ENCODE data around the gene ZBTB4.

ZBTB4 gene

DNA sequence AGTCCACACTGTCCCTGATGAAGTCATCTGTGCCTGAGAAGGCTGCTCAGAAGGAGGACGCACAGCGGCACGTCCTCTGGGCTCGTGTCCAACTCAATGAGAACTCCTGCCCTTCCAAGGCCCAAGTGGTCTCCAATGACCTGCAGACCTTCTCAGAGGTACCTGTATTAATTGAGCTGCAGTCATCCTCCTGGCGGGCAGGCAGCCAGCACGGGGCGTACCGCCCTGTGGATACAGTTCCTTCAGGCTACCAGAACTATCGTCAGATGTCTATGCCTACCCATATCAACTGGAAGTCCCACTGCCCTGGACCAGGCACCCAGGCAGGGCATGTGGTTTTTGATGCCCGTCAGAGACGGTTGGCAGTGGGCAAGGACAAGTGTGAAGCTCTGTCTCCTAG lies 47.1 kb downstream of the ZBTB4 start:
- no peak overlapping the region for H2AFZ ChIP-seq (ENCODE audit: low read depth, low read length)
- H3K4me3 ChIP-seq (ENCODE audit: low read depth in 1 of 2, low read length in 2 of 2), result no peak overlapping the region
- peaks cover 17% of the 10 kb centered on the region for H3K4me1 ChIP-seq (ENCODE audit: insufficient read depth, low read length)
- H3K9me3 ChIP-seq (ENCODE audit: insufficient read depth, low read length, severe bottlenecking), result no peaks in the 10 kb centered on the region
- TF ChIP-seq EZH2 (IDR thresholded peaks at IDR 0.05; ENCODE audit: borderline replicate concordance, low read depth, low read length, severe bottlenecking), result no peak
- TF ChIP-seq, protein P1, sequence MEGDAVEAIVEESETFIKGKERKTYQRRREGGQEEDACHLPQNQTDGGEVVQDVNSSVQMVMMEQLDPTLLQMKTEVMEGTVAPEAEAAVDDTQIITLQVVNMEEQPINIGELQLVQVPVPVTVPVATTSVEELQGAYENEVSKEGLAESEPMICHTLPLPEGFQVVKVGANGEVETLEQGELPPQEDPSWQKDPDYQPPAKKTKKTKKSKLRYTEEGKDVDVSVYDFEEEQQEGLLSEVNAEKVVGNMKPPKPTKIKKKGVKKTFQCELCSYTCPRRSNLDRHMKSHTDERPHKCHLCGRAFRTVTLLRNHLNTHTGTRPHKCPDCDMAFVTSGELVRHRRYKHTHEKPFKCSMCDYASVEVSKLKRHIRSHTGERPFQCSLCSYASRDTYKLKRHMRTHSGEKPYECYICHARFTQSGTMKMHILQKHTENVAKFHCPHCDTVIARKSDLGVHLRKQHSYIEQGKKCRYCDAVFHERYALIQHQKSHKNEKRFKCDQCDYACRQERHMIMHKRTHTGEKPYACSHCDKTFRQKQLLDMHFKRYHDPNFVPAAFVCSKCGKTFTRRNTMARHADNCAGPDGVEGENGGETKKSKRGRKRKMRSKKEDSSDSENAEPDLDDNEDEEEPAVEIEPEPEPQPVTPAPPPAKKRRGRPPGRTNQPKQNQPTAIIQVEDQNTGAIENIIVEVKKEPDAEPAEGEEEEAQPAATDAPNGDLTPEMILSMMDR (IDR thresholded peaks at IDR 0.05; ENCODE audit: borderline replicate concordance, extremely low read depth, low read length, poor library complexity, severe bottlenecking), result no peak
- ATAC-seq (ENCODE audit: insufficient read depth, low read depth) (no peak), DNase-seq (no peak)
- H3K79me2 ChIP-seq (ENCODE audit: insufficient read depth, low read length), result peaks cover 15% of the 10 kb centered on the region
- H3K27me3 ChIP-seq (ENCODE audit: insufficient read depth, low read length, poor library complexity), result no peaks in the 10 kb centered on the region
- H4K20me1 ChIP-seq (ENCODE audit: insufficient read depth, low read length), result no peaks in the 10 kb centered on the region
- H3K36me3 ChIP-seq (ENCODE audit: insufficient read depth, low read length), result peaks cover 4% of the 10 kb centered on the region; the same call in 1 of the 2 replicates
- H3K9ac ChIP-seq (ENCODE audit: low read depth, low read length), result no peak overlapping the region
- H3K4me2 ChIP-seq (ENCODE audit: insufficient read depth, low read length), result no peak overlapping the region
- no peak overlapping the region for H3K27ac ChIP-seq (ENCODE audit: low read length)

DNA sequence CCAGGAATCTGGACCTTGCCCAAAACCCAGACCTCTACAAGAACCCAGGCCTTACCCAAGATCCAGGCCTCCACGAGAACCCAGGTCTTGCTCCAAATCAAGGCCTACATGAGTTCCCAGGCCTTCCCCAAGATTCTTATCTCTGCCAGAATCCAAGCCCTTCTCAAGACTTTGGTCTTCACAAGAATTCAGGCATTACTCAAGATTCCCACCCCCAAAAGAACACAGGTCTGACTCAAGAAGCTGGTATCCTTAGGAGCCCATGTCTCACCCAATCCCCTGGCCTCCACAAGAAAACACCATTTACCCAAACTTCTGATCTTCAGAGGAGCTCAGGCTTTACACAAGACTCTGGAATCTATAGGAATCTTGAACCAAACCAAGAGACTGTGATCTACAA lies 48.2 kb downstream of the ZBTB4 start:
- Histone ChIP-seq H3K27me3 (ENCODE audit: insufficient read depth, low read length, poor library complexity) (no peaks in the 10 kb centered on the region), H3K36me3 (ENCODE audit: insufficient read depth, low read length) (peaks cover 1% of the 10 kb centered on the region; the same call in 1 of the 2 replicates), H3K4me2 (ENCODE audit: insufficient read depth, low read length) (no peak overlapping the region), H3K79me2 (ENCODE audit: insufficient read depth, low read length) (peaks cover 9% of the 10 kb centered on the region), H4K20me1 (ENCODE audit: insufficient read depth, low read length) (no peaks in the 10 kb centered on the region; the same call in 1 of the 2 replicates), H2AFZ (ENCODE audit: low read depth, low read length) (no peak overlapping the region), H3K9me3 (ENCODE audit: insufficient read depth, low read length, severe bottlenecking) (no peaks in the 10 kb centered on the region), H3K9ac (ENCODE audit: low read depth, low read length) (no peak overlapping the region), H3K27ac (ENCODE audit: low read length) (no peak overlapping the region), H3K4me3 (ENCODE audit: low read depth in 1 of 2, low read length in 2 of 2) (no peak overlapping the region), H3K4me1 (ENCODE audit: insufficient read depth, low read length) (peaks cover 10% of the 10 kb centered on the region)
- TF ChIP-seq, protein P1 (IDR thresholded peaks at IDR 0.05; ENCODE audit: borderline replicate concordance, extremely low read depth, low read length, poor library complexity, severe bottlenecking), result no peak
- TF ChIP-seq EZH2 (IDR thresholded peaks at IDR 0.05; ENCODE audit: borderline replicate concordance, low read depth, low read length, severe bottlenecking), result no peak
- DNase-seq, result no peak
- ATAC-seq (ENCODE audit: insufficient read depth, low read depth), result no peak

DNA sequence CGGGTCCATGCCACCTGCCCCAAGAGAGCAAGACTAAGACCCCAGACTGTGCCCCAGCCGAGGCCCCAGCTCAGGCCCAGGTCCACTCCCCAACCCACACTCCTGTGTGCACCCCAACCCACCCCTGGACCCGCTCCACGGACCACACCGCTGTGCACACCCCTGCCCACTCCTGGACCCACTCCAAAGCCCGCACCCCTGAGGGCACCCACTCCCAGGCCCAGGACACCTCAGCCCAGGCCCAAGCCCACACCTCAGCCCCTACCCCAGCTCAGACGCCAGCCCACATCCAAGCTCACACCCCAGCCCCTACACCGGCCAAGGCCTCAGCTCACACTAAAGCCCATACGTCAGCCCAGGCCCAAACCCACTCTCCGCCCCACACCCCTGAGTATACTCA lies 49.7 kb downstream of the ZBTB4 start:
- no peak overlapping the region for H3K4me3 ChIP-seq (ENCODE audit: low read depth in 1 of 2, low read length in 2 of 2)
- H3K4me1 ChIP-seq (ENCODE audit: insufficient read depth, low read length), result no peaks in the 10 kb centered on the region
- no peaks in the 10 kb centered on the region; the same call in 1 of the 2 replicates for H4K20me1 ChIP-seq (ENCODE audit: insufficient read depth, low read length)
- no peak overlapping the region for H3K27ac ChIP-seq (ENCODE audit: low read length)
- H2AFZ ChIP-seq (ENCODE audit: low read depth, low read length), result no peak overlapping the region
- no peaks in the 10 kb centered on the region for H3K79me2 ChIP-seq (ENCODE audit: insufficient read depth, low read length)
- H3K9me3 ChIP-seq (ENCODE audit: insufficient read depth, low read length, severe bottlenecking), result no peaks in the 10 kb centered on the region
- H3K36me3 ChIP-seq (ENCODE audit: insufficient read depth, low read length), result no peaks in the 10 kb centered on the region
- H3K9ac ChIP-seq (ENCODE audit: low read depth, low read length), result no peak overlapping the region
- H3K27me3 ChIP-seq (ENCODE audit: insufficient read depth, low read length, poor library complexity), result no peaks in the 10 kb centered on the region
- no peak for ATAC-seq (ENCODE audit: insufficient read depth, low read depth)
- TF ChIP-seq, protein P1 (IDR thresholded peaks at IDR 0.05; ENCODE audit: borderline replicate concordance, extremely low read depth, low read length, poor library complexity, severe bottlenecking), result no peak
- TF ChIP-seq EZH2 (IDR thresholded peaks at IDR 0.05; ENCODE audit: borderline replicate concordance, low read depth, low read length, severe bottlenecking), result no peak
- H3K4me2 ChIP-seq (ENCODE audit: insufficient read depth, low read length), result no peak overlapping the region
- no peak for DNase-seq

DNA sequence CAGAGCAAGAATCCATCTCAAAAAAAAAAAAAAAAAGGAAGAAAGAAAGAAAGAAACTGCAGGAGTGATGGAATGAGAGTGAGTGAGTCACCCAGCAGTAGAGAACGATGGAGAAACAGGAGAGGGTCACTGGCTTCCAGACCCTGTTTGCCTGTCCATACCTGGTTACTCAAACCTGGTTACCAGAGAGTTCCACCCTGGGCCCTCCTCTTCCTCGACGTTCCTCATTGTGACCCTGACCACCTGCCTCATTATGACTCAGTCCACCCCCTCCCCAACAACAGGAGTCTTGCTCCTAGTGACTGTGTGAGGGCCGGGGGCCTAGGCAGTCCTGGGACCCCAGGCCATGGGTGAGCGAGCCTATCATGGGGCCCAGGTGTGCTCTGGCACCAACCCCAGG lies 50.9 kb downstream of the ZBTB4 start, which contains the start of gene SPEM3:
TSS of gene SPEM3 (plus strand) at position 301 of the 400 bp plus-strand sequence. CDS start at position 347, 46 bp downstream.
- Histone ChIP-seq H3K9me3 (ENCODE audit: insufficient read depth, low read length, severe bottlenecking) (no peaks in the 10 kb centered on the region), H3K9ac (ENCODE audit: low read depth, low read length) (no peak within 1 kb of the TSS), H3K4me3 (ENCODE audit: low read depth in 1 of 2, low read length in 2 of 2) (no peak within 1 kb of the TSS), H3K4me1 (ENCODE audit: insufficient read depth, low read length) (no peaks in the 10 kb centered on the region), H4K20me1 (ENCODE audit: insufficient read depth, low read length) (no peaks in the 10 kb centered on the region; the same call in 1 of the 2 replicates), H3K4me2 (ENCODE audit: insufficient read depth, low read length) (no peak within 1 kb of the TSS), H3K79me2 (ENCODE audit: insufficient read depth, low read length) (no peaks in the 10 kb centered on the region), H3K36me3 (ENCODE audit: insufficient read depth, low read length) (no peaks in the 10 kb centered on the region), H3K27ac (ENCODE audit: low read length) (no peak within 1 kb of the TSS), H3K27me3 (ENCODE audit: insufficient read depth, low read length, poor library complexity) (no peaks in the 10 kb centered on the region), H2AFZ (ENCODE audit: low read depth, low read length) (no peak within 1 kb of the TSS)
- DNase-seq (no peak), ATAC-seq (ENCODE audit: insufficient read depth, low read depth) (no peak)
- TF ChIP-seq EZH2 (IDR thresholded peaks at IDR 0.05; ENCODE audit: borderline replicate concordance, low read depth, low read length, severe bottlenecking), result no peak
- TF ChIP-seq, protein P1 (IDR thresholded peaks at IDR 0.05; ENCODE audit: borderline replicate concordance, extremely low read depth, low read length, poor library complexity, severe bottlenecking), result no peak
